Right kidney (tissue), 1 donor: ENCODE data around the gene C3.

ENCODE experiments used
- DNase-seq: peaks from one replicate; pipeline ENCODE4 v3.0.0-alpha.2; 2016

The C3 gene

DNA sequence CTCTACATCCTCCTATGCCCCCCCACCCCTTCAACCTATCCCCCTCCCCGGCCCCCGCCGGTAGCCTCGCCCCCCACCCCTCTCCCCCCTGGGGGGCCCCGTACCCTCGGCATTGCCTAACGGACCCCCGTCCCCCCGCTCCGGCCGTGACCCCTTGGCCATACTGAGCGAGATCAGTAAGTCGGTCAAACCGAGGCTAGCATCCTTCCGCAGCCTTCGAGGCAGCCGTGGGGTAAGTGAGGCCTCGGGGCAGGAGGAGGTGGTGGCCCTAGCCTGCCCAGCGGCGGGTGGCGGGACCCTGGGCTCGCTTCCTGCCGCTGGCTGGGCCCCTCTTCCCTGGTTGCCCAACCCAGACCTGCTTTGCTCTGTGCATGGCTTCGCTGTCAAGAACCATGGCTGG, 25.5 kb upstream of the C3 start:
- DNase-seq, result no peak

DNA sequence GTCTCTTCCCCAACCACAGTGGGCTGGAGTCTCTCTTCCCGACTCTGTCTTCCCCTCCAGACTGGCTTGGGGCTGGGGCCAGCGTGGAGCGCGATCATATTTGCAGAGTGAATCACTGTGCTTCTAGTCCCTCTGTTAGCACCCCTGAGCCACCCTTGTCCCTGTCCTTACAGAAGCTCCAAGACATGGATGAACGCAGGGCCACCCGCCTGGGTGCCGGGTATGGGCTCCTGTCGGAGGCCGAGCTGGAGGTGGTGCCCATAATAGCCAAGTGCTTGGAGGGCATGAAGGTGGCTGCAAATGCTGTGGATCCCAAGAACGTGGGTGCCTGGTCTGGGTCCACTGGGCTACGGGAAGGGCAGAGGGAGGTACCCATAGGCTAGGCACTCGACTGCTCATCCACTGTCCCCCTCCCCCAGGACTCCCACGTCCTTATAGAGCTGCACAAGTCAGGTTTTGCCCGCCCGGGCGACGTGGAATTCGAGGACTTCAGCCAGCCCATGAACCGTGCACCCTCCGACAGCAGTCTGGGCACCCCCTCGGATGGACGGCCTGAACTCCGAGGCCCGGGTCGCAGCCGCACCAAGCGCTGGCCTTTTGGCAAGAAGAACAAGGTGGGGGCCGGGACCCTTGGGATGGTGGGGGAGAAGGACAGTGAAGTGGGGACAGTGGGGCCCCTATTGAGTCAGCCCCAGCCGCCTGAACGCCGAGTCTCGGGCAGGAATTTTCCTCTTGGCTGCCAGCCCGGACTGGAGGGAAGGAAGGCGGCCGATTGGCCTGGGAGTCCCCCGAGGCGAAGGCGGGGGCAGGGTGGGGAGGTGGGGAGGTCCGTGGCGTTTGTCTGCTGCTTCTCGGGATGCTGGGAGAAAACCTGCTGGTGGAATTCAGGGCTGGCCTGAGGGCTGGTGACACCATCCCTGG, 24.2 kb upstream of the C3 start:
- peak; percentile 58 for DNase-seq

DNA sequence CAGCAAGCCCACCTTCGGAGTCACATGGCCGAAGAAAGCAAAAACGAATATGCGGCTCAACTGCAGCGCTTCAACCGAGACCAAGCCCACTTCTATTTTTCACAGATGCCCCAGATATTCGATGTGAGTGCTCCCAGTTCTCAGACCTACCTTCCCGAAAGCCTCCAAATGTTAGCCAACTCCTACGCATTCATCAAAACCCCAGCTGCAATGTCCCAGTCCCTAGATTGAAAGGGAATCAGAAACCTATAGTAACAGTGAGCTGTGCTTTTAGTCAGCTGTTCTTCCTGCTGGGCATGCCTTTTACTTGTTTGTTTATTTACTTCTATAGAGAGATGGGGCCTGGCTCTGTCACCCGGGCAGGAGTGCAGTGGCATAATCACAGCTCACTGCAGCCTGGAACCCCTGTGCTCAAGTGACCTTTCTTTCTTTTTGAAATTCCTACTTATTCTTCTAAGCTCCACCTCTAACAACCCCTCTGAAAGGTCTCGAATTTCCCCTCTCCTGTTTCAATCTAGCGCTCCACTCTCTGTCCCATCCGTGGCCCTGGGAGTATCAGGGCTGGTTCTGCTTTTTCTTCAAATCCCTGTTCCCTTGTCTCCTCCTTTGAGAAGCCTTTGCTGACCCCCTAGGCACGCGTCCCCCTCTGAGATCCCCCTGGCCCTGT, 23.4 kb upstream of the C3 start:
- DNase-seq, result no peak

DNA sequence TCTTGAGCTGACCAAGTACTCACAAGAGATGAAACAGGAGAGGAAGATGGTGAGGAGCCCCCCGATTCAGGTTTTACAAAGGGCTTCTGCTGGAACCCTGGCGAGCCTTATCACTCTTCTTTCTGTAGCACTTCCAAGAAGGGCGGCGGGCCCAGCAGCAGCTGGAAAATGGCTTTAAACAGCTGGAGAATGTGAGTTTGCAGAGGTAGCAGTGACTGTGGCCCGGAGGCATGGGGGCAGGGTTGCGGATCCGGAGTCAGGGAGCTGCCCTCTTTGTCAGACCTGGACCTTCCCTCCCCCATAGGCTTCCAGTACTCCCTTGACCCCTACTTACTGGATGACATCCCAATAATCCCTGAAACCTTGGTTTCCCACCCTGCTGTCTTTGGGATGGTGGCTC, 22.6 kb upstream of the C3 start:
- no peak for DNase-seq

DNA sequence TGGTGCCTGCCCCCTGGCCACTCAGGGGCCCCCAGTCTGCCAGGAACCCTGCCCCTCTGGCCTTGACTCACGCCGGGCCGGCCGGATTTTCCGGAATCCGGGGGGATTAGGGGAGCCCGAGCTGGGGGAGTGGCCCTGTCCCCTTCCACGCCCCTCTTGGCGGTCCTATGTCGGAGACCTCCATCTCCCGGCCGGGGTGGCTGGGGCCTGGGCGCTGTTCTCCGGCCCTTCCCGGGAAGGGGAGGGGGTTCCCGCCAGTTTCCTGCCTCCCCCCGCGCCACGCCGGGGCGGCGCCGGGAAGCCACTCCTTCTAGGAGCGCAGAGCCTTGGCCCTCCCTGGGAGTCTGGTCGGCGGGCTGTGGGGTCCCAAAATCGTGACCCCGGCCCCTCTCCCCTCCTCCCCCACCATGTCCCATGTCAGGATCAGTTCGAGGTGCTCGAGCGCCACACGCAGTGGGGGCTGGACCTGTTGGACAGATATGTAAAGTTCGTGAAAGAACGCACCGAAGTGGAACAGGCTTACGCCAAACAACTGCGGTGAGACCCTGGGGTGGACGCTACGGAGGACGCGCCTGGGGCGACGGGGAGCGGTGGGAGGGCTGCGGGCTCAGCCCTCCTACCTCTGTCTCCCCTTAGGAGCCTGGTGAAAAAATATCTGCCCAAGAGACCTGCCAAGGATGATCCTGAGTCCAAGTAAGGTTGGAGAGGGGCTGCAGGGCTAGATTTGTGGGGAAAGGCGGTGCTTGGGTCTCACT, 20.3 kb upstream of the C3 start:
- peak; percentile 68 for DNase-seq

DNA sequence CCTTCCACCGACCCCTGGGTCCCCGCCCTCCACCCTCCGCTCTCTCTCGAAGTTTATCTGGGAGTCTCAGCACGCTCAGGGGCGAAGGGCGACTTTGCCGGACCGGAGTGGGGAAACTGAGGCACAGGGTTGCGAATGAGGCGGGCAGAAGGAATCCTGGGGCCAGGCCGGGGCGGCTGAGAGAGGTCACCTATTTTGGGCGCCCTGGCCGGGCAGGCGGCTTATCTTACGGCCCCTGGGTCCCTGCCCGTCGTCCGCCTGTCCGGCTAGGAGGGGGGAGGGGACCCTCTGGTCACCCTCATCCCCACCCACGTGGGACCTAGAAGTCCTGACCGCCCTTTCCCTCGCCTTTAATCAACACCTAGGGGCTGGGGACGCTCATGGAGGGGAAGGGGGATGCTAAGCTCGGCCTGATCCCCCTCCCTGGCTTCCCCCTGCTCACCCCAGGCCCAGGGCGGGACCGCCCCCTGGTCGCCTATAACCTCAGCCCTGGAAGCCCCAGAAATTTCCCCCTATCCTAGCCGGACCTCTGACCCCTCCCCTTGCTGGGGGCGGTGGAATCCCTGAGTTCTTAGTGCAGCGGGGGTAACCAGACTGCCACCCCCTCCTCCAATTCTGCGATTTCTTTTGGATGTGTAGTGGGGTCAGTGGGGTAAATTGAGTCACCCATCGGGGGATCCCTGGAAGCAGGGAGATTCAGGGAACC, 19.6 kb upstream of the C3 start:
- peak; percentile 78 for DNase-seq

DNA sequence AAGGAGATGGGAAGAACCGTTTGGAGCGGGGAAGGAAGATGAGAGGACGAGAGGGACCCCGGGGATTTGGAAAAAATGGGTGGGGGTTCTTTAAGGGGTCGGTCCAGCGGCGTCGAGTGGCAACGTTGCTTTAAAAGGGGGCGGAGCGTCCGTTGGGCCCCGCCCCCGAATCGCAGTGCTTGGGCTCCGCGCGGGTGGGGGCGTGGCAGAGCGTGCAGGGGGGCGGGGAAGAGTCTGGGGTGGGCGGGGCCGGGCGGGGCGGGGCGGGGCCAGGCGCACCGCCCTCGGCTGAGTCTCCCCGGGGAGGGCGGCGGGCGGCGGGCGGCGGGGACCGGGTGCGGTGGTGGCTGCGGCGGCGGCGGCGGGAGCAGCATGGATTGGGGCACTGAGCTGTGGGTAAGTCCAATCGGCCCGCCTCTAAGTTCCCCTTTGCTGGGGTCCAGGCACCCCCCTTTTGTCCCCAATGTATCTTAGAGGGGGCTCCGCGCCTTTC, 19.0 kb upstream of the C3 start, which contains the start of gene TRIP10:
TRIP10 (plus strand) TSS at position 291 of the 493 bp plus-strand sequence; CDS start at position 373, 82 bp downstream.
- DNase-seq, result no peak

DNA sequence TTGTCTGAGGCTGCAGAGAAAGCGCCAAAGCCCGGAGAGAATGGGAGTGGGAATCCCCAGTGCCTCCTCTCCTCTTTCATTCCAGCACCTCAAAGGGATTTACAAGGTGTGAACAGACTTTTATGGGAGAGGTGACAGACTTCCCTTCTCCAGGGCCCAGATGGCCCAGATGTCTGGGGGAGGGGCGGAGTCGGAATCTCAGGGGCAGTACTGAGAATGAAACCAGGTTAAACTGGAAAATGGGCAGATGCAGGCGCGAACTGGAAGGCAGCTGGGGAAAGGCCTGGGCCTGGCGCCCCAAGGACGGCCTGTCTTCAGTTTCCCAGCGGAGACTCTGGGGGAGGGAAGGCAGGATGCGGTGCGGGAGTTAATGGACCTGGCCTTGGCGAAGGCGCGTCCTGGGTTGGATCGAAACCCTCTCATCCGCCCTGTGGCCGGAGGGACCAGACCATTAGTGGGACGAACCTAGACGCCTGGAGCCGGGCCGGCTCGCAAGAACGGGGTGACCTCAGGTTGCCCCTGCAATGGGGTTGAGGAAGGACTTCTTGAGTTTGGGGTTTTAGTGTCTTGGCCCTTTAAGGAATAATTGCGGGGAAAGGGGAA, 18.4 kb upstream of the C3 start:
- peak; percentile 82 for DNase-seq

DNA sequence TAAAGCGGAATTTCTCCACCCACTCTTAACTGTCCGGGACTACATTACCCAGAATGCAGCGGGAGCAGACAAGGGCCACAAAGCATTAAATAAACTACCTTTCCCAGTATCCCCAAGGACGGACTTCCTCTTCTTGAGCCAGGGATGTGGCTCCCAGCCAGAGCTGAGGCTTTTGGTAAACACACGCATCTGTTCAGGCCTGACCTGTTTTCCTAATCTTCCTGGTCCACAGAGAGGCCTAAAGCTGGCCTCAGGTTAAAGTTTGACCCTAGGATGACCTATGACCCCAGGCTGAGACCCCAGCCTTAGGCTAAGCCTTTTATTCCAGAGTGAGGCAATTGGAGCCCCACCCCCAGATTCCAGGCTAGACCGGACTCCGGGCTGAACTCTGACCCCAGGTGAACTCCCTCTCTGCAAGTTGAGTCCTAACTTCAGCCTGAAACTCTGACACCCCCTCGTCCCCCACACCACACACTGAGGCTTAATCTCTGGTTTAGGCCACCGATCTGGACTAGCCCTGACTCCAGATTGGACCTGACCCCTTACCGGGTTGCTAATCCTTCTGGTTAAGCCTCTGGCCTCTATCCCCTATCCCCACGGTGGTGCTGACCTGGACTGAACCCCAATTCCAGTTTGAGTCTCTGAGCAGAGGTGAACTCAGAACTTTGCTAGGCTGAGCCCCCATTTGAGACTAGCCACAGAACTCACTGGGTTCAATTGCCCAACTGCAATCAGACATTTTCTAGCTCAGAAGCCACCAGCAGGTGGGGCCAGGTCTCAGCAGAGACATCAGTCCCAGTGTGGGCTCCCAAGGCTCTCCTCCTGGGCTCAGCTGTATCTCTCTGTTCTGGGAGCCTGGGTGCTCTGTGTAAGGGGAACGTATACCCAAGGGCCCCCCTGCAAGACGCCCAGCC, 17.7 kb upstream of the C3 start:
- peak; percentile 78 for DNase-seq

DNA sequence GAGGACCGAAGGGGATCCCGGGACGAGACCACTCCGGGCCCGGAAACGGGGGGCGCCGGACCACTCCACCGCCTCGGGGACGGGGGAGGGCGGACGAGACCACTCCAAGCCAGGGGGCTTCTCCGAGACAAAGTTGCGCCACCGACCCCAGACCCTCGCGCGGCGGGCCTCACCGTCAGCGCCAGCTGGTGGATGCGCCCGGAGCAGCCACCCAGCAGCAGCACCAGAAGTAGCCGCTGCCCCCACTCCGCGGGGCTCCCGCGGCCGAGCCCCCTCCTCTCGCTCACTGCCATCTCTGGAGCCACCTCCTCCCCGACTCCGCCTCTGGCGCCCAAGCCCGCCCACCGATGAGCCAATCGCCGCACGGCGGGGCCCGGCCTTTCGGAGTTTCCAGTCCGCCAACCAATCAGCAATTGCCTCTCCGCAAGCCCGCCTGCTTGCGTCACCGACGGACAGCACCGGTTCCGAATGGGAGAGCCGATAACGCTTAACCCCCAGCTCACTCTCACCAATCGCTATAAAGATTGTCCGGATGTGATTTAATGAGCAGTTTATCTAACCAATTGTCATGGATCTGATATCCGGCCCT, 16.9 kb upstream of the C3 start, which contains the start of gene GPR108:
GPR108 (minus strand) TSS at position 297 of the 589 bp plus-strand sequence; CDS start at position 293, 4 bp downstream.
- DNase-seq, result peak; percentile 98

DNA sequence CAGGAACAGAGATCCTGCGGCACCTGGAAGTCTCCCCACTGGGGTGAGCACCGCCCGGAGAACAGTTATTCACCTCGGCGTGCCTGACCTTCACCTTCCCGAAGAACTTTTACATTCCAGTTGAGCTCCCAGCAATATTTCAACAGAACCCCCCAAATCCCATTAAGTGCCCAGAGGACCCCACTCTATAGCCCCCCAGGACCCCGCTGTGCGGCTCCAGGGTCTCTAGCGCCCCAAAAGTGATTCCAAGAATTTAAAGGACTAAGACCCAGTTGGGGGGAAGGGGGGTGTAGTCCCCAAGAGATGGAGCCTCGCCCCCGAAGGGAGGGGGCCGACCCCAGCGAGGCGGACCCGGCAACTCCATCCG, 16.4 kb upstream of the C3 start:
- DNase-seq, result no peak

DNA sequence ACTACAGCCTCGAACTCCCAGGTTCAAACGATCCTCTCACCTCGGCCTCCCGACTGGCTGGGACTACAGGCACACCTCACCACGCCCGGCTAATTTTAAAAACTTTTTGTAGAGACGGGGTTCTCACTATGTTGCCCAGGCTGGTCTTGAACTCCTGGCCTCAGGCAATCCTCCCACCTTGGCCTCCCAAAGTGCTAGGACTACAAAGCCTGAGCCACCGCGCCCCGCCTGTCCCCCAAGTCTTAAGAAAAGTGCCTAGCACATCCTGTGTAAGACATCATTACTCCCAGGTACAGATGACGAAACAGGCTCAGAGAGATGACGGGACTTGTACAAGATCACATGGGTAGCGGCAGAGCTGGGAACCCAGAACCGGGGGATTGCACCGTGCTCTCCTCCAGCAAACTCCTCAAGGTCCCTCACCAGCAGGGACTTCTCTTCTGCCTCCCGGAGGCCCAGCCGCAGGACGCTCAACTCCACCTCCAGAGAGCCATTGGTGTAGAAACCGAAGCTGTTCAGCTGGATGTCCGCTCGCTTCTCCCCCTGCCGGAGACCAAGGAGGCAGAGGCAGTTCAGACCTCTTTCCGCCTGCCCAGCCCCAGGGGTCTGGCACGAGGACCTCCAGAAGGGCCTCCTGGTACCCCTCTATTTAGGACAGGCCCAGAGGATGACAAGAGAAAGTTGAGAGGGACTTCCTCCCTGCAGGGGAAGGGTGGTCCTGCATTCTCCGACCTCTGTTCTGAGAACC, 15.9 kb upstream of the C3 start:
- DNase-seq, result peak; percentile 83

DNA sequence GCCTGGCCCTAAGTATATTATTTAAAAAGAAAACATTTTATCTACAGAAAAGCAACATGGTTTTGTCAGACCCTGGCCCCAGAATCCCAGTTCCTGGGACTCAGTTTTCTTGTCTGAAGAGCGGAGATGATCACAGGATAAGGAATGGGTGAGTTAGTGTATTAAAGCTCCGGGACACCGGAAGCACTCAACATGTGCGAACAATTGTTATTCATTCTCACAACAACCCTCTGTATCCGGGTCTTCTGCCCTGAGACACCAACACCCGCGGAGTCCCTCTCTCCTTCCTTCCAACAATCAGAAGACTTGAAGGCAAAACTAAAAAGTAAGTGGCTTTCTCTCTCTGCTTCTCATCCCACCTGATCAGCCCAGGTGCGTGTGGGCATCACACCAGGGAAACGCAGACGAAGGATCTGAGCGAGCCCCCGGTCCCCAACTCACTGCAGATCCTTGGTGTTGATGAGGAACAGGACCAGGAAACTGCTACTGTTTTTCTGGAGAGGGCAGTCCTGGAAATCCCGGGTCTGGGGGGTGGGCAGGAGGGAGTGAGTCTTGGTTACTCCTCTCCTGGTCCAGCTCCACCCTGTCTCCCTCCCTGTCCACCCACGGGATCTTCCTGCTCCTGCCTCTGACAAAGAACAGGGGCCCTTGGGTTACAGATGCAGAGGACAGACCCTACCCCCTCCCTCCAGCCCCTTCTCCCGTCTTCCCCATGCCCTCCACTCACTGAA, 14.9 kb upstream of the C3 start:
- DNase-seq, result no peak

DNA sequence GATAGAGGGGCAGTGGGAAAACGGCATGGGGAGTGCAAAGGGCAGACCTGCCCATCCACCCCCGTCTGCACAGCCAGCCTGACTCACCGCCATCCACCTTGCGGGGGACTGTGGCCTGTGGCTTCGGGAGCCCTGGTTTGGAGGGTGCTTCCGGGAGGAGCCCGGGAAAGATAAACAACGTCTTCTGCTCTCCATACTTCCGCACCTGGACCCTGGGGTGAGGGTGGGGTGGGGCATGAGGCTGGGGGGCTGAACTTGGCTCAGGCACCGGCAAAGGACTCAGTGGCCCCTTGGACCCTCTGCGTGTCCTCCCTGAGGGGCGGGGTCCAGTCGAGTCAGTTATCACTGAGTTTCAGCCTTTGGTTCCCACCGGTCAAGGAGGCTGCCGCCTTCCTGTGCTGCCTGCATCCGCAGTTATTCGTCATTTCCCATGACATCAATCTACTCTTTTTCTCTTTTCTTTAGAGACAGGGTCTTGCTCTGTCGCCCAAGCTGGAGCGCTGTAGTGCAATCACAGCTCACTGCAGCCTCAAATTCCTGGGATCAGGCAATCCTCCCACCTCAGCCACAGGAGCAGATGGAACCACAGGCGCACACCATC, 13.7 kb upstream of the C3 start:
- no peak for DNase-seq

DNA sequence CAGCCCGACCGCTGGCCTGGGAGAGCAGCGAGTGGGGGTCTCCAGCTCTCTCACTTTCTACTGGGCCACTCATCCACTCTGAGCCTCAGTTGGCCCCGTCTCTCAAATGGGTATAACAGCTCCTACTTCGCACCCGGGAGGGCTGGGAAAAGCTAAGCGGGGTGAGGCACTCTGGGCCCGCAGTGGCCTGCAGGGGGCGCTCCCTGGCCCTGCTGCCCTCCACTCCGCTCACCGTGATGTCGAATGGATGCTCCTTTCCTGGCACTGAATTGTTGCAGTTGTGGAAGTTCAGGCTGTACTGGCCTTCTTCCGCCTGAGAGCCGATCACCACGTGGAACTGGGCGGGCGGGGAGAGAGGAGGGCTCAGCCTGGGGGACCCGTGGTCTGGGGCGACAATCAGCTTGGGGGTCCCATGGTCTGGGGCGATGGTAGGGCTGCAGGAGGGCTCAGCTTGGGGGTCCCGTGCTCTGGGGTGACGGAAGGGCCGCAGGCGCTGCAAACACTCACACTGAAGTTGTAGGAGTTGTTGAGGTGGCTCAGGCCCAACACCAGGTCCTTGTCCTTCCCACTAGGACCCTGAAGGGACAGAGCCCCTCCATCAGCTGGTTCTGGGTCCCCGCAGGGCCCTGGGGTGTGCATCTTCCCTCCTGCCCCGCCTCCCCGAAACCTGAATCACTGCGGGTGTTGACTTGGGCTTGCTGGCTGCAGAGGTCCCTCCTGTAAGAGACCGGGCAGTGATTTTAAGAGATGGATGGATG, 13.1 kb upstream of the C3 start:
- no peak for DNase-seq

DNA sequence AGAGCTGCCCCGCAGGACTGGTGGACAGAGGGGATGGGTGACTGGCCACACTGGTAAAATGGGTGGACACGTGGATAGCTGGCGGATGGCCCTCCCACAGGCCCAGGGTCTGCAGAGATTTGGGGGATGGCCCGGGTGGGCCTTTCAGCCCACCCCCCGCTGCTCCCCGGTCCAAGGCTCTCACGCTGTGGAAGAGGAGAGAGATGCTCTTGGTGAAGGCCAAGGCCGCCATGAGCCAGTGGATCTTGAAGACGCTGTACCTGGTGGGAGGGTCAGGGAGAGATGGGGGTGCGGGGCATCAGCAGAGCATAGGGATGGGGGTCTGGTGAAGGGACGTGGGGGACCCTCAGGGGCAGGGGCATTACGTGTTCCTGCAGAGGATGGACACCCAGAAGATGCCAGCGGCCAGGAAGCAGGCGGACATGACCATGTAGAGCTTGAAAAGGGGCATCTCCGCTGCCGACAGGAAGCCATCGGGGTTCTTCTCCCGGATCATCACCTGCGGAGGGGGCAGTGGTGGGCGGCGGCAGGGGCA, 12.4 kb upstream of the C3 start:
- no peak for DNase-seq

DNA sequence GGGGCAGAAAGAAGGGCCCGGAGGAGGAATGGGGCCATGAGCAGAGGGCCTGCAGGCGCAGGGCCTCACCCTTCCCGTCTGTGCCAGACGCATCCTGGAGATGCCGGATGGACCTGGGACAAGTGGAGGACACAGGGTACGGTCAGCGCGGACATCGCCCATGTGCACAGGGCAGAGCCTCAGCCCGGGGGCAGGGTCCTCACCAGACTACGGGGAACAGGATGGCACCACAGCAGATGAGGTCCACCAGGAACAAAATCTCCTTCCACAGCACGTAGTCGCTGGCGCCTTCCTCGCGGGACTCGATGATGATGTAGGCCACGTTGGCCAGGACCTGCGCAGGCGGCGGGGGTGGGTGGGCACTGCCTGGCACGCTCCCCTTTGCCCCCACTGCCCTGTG, 11.4 kb upstream of the C3 start:
- DNase-seq, result no peak
